PFSK-1 (cell line): ENCODE measurements around the gene ATF1.

ENCODE experiments used
- POLR2AphosphoS5 ChIP-seq: IDR thresholded peaks from 2 replicates; pipeline ENCODE4 v1.6.1; 2012; ENCODE audit warnings: low read depth, mild to moderate bottlenecking, control low read depth, low read length, moderate library complexity
- SIN3A ChIP-seq: IDR thresholded peaks from 2 replicates; pipeline ENCODE4 v1.6.1; 2012; ENCODE audit warnings: mild to moderate bottlenecking, low read length, moderate library complexity, borderline replicate concordance; ENCODE audit not compliant: insufficient read depth
- TAF1 ChIP-seq: IDR thresholded peaks from 2 replicates; pipeline ENCODE4 v1.6.1; 2012; ENCODE audit warnings: low read length, control low read depth, borderline replicate concordance; ENCODE audit not compliant: insufficient read depth

GRCh38 chr12:50862316-50862715, 98.4 kb downstream of the ATF1 start:
- no peak for TF ChIP-seq SIN3A
- no peak for TF ChIP-seq POLR2AphosphoS5
- no peak for TF ChIP-seq TAF1
